HG03280 (cell line): ENCODE measurements around the gene NME7.
"Not testable (repeated sequence)": the region's sequence is repeated elsewhere in the genome, so short reads cannot be mapped to it uniquely, and the experiment has no call there.

Source experiments
- ATAC-seq: cut with Tn5 transposase; IDR thresholded peaks from one replicate; pipeline ENCODE4 v1.9.1; 2021; ENCODE audit warnings: mild to moderate bottlenecking, moderate library complexity; ENCODE audit not compliant: unreplicated experiment

The NME7 gene

DNA sequence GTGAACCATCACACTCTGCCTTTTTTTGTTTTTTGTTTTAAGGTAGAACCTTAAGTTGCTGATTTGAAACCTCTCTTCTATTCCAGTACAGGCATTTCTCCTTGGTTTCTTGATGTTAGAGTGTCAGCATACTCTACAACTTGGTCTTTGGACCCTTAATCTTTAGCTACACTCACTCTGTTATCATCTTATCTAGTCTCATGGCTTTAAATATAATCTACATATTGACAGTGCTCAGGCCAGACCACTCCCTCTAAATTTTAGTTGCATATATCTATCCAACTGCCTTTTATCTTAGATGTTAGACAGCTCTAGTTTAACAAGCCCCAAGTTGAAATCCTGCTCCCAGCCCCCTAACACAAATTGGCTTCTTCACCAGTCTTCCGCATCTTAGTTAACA, 22.1 kb downstream of the NME7 start:
- ATAC-seq: no peak

DNA sequence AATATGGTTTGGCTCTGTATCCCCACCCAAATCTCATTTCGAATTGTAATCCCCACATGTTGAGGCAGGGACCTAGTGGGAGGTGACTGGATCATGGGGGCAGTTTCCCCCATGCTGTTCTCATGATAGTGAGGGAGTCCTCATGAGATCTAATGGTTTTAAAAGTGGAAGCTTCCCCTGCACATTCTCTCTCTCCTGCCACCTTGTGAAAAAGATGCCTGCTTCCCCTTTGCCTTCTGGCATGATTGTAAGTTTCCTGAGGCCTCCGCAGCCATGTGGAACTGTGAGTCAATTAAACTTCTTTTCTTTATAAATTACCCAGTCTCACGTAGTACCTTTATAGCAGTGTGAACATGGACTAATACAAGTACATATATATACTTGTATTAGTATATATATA, 25.5 kb downstream of the NME7 start:
- not testable (repeated sequence) for ATAC-seq

- no peak for ATAC-seq
These were observed 26.7 kb downstream of the NME7 start for GRCh38 chr1:169340882-169341281.

- ATAC-seq: no peak
These were observed 27.8 kb downstream of the NME7 start for GRCh38 chr1:169339773-169340172.

GRCh38 chr1:169338617-169339016, 29.0 kb downstream of the NME7 start:
- no peak for ATAC-seq

- not testable (repeated sequence) for ATAC-seq
These were observed 30.5 kb downstream of the NME7 start for GRCh38 chr1:169336947-169337715.

DNA sequence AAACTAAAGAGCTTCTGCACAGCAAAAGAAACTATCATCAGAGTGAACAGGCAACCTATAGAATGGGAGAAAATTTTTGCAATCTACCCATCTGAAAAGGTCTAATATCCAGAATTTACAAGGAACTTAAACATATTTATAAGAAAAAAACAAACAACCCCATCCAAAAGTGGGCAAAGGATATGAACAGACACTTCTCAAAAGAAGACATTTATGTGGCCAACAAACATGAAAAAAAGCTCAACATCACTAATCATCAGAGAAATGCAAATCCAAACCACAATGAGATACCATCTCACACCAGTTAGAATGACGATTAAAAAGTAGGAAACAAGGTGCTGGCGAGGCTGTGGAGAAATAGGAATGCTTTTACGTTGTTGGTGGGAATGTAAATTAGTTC, 32.9 kb downstream of the NME7 start:
- not testable (repeated sequence) for ATAC-seq

DNA sequence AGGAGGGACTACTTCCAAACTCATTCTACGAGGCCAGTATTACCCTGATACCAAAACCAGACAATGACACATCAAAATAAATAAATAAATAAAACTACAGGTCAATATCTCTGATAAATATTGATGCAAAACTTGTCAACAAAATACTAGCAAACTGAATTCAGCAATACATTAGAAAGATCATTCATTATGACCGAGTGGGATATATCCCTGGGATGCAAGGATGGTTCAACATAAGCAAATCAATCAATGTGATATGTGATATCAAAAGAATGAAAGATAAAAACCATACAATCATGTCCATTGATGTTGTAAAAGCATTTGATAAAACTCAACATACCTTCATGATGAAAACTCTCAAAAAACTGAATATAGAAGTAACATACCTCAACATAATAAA, 36.7 kb downstream of the NME7 start:
- ATAC-seq: no peak

GRCh38 chr1:169329383-169329782, 38.2 kb downstream of the NME7 start:
- no peak for ATAC-seq

DNA sequence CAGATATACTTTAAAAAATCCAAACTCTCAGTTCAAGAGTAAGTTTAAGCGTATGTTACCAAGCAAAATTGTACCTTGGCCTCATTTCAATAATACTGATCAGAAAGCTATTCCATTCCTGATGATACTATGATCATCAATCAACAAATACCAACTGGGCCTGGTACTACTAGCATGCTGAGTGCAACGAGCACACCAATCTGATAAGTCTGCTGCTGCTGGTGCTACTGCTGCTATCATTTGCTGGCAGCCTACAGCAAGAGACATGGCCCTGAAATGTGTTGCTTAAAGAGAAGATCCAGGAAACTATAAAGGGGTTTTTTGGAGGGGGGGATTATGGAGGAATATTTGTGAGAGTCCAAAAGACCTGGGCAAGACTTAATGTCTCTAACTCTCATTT, 39.7 kb downstream of the NME7 start:
- ATAC-seq: no peak

DNA sequence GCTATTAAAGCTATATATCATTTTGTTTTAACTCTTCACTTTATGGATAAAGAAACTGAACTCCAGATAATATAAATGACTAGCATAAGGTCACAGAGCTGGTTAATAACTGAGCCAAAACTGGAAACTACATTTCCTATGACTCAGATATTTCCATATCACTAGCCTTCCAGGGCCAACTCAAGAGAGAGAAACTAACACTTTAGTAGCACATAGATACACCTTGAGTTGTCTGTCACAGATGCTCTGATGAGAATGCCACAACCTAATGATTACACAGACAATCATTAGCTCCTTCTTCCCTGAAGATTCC, 40.7 kb downstream of the NME7 start:
- peak; percentile 70 for ATAC-seq

GRCh38 chr1:169326261-169326955, 41.2 kb downstream of the NME7 start:
- peak; percentile 19 for ATAC-seq

GRCh38 chr1:169325117-169325516, 42.5 kb downstream of the NME7 start:
- no peak for ATAC-seq

- ATAC-seq: no peak
These were observed 45.5 kb downstream of the NME7 start for GRCh38 chr1:169322138-169322537.

DNA sequence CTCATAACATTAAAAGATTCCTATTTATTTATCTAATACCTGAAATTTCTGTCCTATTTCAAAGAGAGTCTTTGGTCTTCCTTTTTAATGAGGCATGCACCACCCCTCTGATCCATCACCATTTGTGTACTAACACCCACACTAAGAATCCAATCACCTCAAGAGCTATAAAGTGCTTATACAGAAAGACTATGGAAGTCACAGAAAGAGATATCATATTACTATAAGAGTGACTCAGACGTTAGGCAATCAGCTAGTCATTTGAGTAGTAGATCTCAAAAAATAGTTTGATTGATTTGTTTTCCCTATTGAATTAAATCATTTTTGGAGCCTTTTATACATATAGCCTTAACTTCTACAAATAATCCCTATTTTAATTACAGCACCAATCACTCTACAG, 46.1 kb downstream of the NME7 start:
- no peak for ATAC-seq

- no peak for ATAC-seq
These were observed 48.9 kb downstream of the NME7 start for GRCh38 chr1:169318536-169319244.

DNA sequence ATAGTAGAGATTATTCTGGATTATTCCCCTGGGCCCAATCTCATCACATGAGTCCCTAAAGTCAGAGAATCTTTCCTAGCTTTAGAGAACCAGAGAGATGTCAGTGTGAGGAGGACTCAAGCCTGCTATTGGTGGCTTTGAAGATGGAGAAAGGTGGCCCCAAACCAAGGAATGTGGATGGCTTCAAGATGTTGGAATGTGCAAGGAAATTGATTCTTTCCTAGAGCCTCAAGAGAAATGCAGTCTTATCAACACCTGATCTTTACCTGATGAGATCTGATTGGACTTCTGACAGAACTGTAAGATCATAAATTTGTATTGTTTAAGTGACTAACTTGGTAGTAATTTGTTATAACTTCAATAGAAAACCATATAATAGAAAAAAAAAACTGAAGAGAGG, 51.0 kb downstream of the NME7 start:
- no peak for ATAC-seq

GRCh38 chr1:169312084-169312954, 55.3 kb downstream of the NME7 start:
- no peak for ATAC-seq

DNA sequence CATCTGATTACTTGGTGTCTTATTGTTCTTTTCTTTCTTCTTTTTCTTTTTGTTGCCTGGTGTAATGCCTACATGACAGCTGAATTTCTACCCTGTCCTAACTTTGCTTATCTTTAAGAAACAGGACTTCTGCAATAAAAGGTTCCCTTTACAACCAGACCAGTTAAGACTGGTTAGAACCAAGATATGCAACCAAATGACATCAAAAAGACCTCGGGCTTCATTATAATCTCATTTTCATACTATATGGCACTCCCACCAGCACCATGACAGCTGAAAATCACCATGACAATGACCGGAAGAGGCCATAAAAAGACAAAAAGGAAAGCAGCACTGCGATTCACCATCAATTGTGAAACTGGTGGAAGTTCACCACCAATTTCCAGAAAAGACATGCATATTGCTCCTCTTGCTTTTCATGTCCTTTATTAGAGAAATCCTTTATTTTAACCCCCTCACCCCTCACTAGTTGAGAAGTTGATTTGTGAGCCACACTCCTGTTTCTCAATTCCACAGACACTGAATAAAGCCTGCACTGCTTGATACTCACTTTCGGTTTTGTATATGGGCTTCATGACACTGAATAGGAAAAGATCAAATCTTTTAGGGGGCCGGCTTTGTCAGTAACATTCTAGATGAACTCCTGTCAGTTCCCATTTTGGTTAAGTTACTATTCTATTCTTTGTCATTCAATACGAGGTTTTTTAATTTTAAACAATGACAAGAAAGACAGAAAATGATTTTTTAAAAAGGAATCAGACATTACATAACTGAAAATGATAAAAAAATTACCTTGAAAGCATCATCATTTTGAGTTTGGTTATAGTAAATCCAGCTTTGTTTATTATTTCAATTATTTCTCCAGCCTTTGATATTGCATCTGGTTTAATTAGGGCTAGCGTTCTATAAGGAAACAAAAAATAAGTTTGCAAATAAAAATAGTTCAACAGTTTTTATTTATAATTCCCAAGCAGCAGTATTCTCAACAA, 58.1 kb downstream of the NME7 start:
- peak; percentile 74 for ATAC-seq
